GM23338 (cell line): ENCODE data around the gene CFAP157. TPM values are rescaled to one million over a fixed set of nuclear protein-coding genes. Genes with fewer than 3 reads are reported as not detected.
A peak's percentile ranks its signal among the peaks of the same experiment; 100 is the strongest.

ENCODE experiments used
- ATAC-seq: fragments of 200-7000 bp; cut with Tn5 transposase; 3 replicates; pipeline ENCODE4 v1.9.1; 2020
- DNase-seq: peaks from one replicate; pipeline ENCODE4 v3.0.0-alpha.2; 2015; ENCODE audit warnings: low spot score
- H2AFZ ChIP-seq: fragments of 200-600 bp; sonication (generic); 2 replicates; pipeline ENCODE4 v1.8.0; 2016; ENCODE audit warnings: antibody characterized with exemption, mild to moderate bottlenecking, moderate library complexity
- H3F3A ChIP-seq: fragments of 200-600 bp; sonication (generic); replicated peaks from 2 replicates; pipeline ENCODE4 v1.8.0; 2017; ENCODE audit warnings: antibody characterized with exemption, mixed run types, low read depth
- H3K27ac ChIP-seq: fragments of 200-600 bp; sonication (generic); 2 replicates; pipeline ENCODE4 v1.6.1; 2016; ENCODE audit warnings: low read depth
- H3K27me3 ChIP-seq: fragments of 200-600 bp; sonication (generic); 2 replicates; pipeline ENCODE4 v1.8.0; 2016; ENCODE audit warnings: mild to moderate bottlenecking, mixed run types, moderate library complexity; ENCODE audit not compliant: insufficient read depth
- H3K36me3 ChIP-seq: fragments of 200-600 bp; sonication (generic); 2 replicates; pipeline ENCODE4 v1.8.0; 2016; ENCODE audit warnings: mild to moderate bottlenecking; ENCODE audit not compliant: insufficient read depth
- H3K4me1 ChIP-seq: fragments of 200-600 bp; sonication (generic); 2 replicates; pipeline ENCODE4 v1.8.0; 2016; ENCODE audit warnings: mild to moderate bottlenecking, moderate library complexity; ENCODE audit not compliant: insufficient read depth
- H3K4me2 ChIP-seq: fragments of 200-600 bp; sonication (generic); 2 replicates; pipeline ENCODE4 v1.7.1; 2017; ENCODE audit warnings: mixed run types
- H3K4me3 ChIP-seq: fragments of 200-600 bp; sonication (generic); 2 replicates; pipeline ENCODE4 v1.6.1; 2016; ENCODE audit warnings: mixed run types
- H3K79me2 ChIP-seq: fragments of 200-600 bp; sonication (generic); replicated peaks from 2 replicates; pipeline ENCODE4 v1.8.0; 2017; ENCODE audit warnings: mild to moderate bottlenecking; ENCODE audit not compliant: insufficient read depth
- H3K9me2 ChIP-seq: fragments of 200-600 bp; sonication (generic); 2 replicates; pipeline ENCODE4 v1.8.0; 2017; ENCODE audit not compliant: insufficient read depth
- H4K20me1 ChIP-seq: fragments of 200-600 bp; sonication (generic); replicated peaks from 2 replicates; pipeline ENCODE4 v1.8.0; 2017; ENCODE audit warnings: mild to moderate bottlenecking; ENCODE audit not compliant: insufficient read depth
- H3K27ac Mint-ChIP-seq: 2 replicates; pipeline ENCODE4 v1.8.0; 2020; ENCODE audit warnings: inconsistent platforms, mild to moderate bottlenecking, moderate library complexity, mixed read lengths
- H3K27me3 Mint-ChIP-seq: 3 replicates; pipeline ENCODE4 v1.8.0; 2022; ENCODE audit warnings: low read depth, mild to moderate bottlenecking, moderate library complexity, mixed read lengths, inconsistent platforms; ENCODE audit not compliant: insufficient read depth, poor library complexity
- H3K36me3 Mint-ChIP-seq: 3 replicates; pipeline ENCODE4 v1.8.0; 2021; ENCODE audit warnings: low read depth, mild to moderate bottlenecking, inconsistent platforms, moderate library complexity, mixed read lengths
- H3K4me1 Mint-ChIP-seq: 3 replicates; pipeline ENCODE4 v1.8.0; 2020; ENCODE audit warnings: mild to moderate bottlenecking, inconsistent platforms, mixed read lengths
- H3K4me3 Mint-ChIP-seq: 3 replicates; pipeline ENCODE4 v1.8.0; 2021; ENCODE audit warnings: moderate library complexity, mild to moderate bottlenecking, inconsistent platforms, mixed read lengths
- H3K9me3 Mint-ChIP-seq: 3 replicates; pipeline ENCODE4 v1.8.0; 2020; ENCODE audit warnings: moderate library complexity, mild to moderate bottlenecking, inconsistent platforms, mixed read lengths
- CREB1 ChIP-seq: fragments of 250-450 bp; sonication (Bioruptor Pico); IDR thresholded peaks from 2 replicates; pipeline ENCODE4 v1.5.0; 2020; ENCODE audit warnings: low read depth, mild to moderate bottlenecking, moderate library complexity
- CTCF ChIP-seq, 2 experiments: fragments of 200-600 bp in 1 of 2; sonication (generic) in 1 of 2; conservative IDR thresholded peaks; 2 replicates each; pipeline versions ENCODE4 v1.5.1 to v1.6.1; 2016 to 2017; ENCODE audit warnings: antibody characterized with exemption in 2 of 2, low read depth in 2 of 2, mild to moderate bottlenecking in 2 of 2, moderate library complexity in 1 of 2
- EZH2 ChIP-seq: fragments of 200-600 bp; sonication (generic); IDR thresholded peaks from one replicate; pipeline ENCODE4 v1.8.0; 2017; ENCODE audit warnings: antibody characterized with exemption, mild to moderate bottlenecking, low read depth; ENCODE audit not compliant: unreplicated experiment
- EZH2phosphoT487 ChIP-seq: fragments of 200-600 bp; sonication (generic); IDR thresholded peaks from one replicate; pipeline ENCODE4 v1.8.1; 2018; ENCODE audit warnings: antibody characterized with exemption; ENCODE audit not compliant: unreplicated experiment
- JUNB ChIP-seq: IDR thresholded peaks from one replicate; pipeline ENCODE4 v1.6.1; 2016; ENCODE audit warnings: antibody characterized with exemption; ENCODE audit not compliant: unreplicated experiment
- NANOG ChIP-seq: IDR thresholded peaks from 2 replicates; pipeline ENCODE4 v1.6.1; 2016; ENCODE audit warnings: antibody characterized with exemption, borderline replicate concordance
- POLR2AphosphoS5 ChIP-seq: IDR thresholded peaks from 2 replicates; pipeline ENCODE4 v1.6.1; 2016; ENCODE audit warnings: antibody characterized with exemption, low read depth
- REST ChIP-seq: IDR thresholded peaks from one replicate; pipeline ENCODE4 v1.6.1; 2018; ENCODE audit warnings: antibody characterized with exemption; ENCODE audit not compliant: unreplicated experiment
- STAT1 ChIP-seq: IDR thresholded peaks from one replicate; pipeline ENCODE4 v1.6.1; 2016; ENCODE audit warnings: antibody characterized with exemption; ENCODE audit not compliant: unreplicated experiment
- ZNF114 ChIP-seq: fragments of 250-450 bp; sonication (Bioruptor Pico); IDR thresholded peaks from 2 replicates; pipeline ENCODE4 v1.5.0; 2020; ENCODE audit warnings: mild to moderate bottlenecking, moderate library complexity
- ZNF331 ChIP-seq: fragments of 250-450 bp; sonication (Bioruptor Pico); IDR thresholded peaks from 2 replicates; pipeline ENCODE4 v1.5.0; 2020; ENCODE audit warnings: low read depth, mild to moderate bottlenecking, moderate library complexity
- polyA plus RNA-seq: library from polyadenylated mRNA; unstranded; fragments of >200 nt; fragmentation: Nextera tagmentation; extraction: Ambion mirVana; gene quantifications from 2 replicates; pipeline ENCODE4 v1.2.1, GENCODE V29; 2016
- total RNA-seq: library from RNA; depleted of rRNA; stranded (reverse); fragments of >200 nt; shearing (Covaris generic); gene quantifications from 2 replicates; pipeline ENCODE4 v1.2.3, GENCODE V29; 2014
- TF ChIP-seq, protein P1 (sequence below): IDR thresholded peaks from 2 replicates; pipeline ENCODE4 v1.6.1; 2016; ENCODE audit warnings: antibody characterized with exemption
- TF ChIP-seq, protein P2 (sequence below): fragments of 250-450 bp; sonication (Bioruptor Pico); IDR thresholded peaks from 2 replicates; pipeline ENCODE4 v1.5.0; 2020; ENCODE audit warnings: mild to moderate bottlenecking, moderate library complexity

CFAP157 gene
- total and polyA plus RNA-seq, 2 experiments from 2014 or later = 0.17 to 0.55 TPM

GRCh38 chr9:127662617-127663016 lies 44.2 kb upstream of the CFAP157 start:
- peaks cover 39% of the 10 kb centered on the region for H3K36me3 Mint-ChIP-seq

More at GRCh38 chr9:127662617-127663016, 44.2 kb upstream of the CFAP157 start:
- ATAC-seq (no peak), DNase-seq (no peak)
- Mint-ChIP-seq H3K4me1 (no peaks in the 10 kb centered on the region; the same call in 1 of the 3 replicates), H3K27me3 (no peaks in the 10 kb centered on the region), H3K4me3 (no peak overlapping the region), H3K27ac (peak overlapping the region; percentile 9; the same call in 1 of the 2 replicates), H3K9me3 (no peaks in the 10 kb centered on the region)
- no peak overlapping the region for H3K4me2 ChIP-seq
- H4K20me1 ChIP-seq = no peaks in the 10 kb centered on the region; the same call in 1 of the 2 replicates
- TF ChIP-seq, protein P1, sequence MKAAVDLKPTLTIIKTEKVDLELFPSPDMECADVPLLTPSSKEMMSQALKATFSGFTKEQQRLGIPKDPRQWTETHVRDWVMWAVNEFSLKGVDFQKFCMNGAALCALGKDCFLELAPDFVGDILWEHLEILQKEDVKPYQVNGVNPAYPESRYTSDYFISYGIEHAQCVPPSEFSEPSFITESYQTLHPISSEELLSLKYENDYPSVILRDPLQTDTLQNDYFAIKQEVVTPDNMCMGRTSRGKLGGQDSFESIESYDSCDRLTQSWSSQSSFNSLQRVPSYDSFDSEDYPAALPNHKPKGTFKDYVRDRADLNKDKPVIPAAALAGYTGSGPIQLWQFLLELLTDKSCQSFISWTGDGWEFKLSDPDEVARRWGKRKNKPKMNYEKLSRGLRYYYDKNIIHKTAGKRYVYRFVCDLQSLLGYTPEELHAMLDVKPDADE = no peak
- TF ChIP-seq STAT1 (no peak), NANOG (no peak), EZH2phosphoT487 (no peak), JUNB (no peak), REST (no peak), CTCF (conservative IDR thresholded peaks at IDR 0.05; ENCODE audit: low read depth in 2 of 2) (no peak), ZNF331 (CRISPR knock-in tag) (no peak), POLR2AphosphoS5 (no peak), EZH2 (no peak), CREB1 (no peak), ZNF114 (CRISPR knock-in tag) (no peak)
- TF ChIP-seq, protein P2, sequence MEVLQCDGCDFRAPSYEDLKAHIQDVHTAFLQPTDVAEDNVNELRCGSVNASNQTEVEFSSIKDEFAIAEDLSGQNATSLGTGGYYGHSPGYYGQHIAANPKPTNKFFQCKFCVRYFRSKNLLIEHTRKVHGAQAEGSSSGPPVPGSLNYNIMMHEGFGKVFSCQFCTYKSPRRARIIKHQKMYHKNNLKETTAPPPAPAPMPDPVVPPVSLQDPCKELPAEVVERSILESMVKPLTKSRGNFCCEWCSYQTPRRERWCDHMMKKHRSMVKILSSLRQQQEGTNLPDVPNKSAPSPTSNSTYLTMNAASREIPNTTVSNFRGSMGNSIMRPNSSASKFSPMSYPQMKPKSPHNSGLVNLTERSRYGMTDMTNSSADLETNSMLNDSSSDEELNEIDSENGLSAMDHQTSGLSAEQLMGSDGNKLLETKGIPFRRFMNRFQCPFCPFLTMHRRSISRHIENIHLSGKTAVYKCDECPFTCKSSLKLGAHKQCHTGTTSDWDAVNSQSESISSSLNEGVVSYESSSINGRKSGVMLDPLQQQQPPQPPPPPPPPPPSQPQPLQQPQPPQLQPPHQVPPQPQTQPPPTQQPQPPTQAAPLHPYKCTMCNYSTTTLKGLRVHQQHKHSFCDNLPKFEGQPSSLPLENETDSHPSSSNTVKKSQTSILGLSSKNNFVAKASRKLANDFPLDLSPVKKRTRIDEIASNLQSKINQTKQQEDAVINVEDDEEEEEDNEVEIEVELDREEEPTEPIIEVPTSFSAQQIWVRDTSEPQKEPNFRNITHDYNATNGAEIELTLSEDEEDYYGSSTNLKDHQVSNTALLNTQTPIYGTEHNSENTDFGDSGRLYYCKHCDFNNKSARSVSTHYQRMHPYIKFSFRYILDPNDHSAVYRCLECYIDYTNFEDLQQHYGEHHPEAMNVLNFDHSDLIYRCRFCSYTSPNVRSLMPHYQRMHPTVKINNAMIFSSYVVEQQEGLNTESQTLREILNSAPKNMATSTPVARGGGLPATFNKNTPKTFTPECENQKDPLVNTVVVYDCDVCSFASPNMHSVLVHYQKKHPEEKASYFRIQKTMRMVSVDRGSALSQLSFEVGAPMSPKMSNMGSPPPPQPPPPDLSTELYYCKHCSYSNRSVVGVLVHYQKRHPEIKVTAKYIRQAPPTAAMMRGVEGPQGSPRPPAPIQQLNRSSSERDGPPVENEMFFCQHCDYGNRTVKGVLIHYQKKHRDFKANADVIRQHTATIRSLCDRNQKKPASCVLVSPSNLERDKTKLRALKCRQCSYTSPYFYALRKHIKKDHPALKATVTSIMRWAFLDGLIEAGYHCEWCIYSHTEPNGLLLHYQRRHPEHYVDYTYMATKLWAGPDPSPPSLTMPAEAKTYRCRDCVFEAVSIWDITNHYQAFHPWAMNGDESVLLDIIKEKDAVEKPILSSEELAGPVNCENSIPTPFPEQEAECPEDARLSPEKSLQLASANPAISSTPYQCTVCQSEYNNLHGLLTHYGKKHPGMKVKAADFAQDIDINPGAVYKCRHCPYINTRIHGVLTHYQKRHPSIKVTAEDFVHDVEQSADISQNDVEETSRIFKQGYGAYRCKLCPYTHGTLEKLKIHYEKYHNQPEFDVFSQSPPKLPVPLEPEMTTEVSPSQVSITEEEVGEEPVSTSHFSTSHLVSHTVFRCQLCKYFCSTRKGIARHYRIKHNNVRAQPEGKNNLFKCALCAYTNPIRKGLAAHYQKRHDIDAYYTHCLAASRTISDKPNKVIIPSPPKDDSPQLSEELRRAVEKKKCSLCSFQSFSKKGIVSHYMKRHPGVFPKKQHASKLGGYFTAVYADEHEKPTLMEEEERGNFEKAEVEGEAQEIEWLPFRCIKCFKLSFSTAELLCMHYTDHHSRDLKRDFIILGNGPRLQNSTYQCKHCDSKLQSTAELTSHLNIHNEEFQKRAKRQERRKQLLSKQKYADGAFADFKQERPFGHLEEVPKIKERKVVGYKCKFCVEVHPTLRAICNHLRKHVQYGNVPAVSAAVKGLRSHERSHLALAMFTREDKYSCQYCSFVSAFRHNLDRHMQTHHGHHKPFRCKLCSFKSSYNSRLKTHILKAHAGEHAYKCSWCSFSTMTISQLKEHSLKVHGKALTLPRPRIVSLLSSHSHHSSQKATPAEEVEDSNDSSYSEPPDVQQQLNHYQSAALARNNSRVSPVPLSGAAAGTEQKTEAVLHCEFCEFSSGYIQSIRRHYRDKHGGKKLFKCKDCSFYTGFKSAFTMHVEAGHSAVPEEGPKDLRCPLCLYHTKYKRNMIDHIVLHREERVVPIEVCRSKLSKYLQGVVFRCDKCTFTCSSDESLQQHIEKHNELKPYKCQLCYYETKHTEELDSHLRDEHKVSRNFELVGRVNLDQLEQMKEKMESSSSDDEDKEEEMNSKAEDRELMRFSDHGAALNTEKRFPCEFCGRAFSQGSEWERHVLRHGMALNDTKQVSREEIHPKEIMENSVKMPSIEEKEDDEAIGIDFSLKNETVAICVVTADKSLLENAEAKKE = no peak
- no peak overlapping the region for H2AFZ ChIP-seq
- peaks cover 32% of the 10 kb centered on the region for H3K36me3 ChIP-seq
- H3F3A ChIP-seq = 0 out of 2 replicates have a peak, but pooled peaks cover 5% of the 10 kb centered on the region
- no peak overlapping the region for H3K4me3 ChIP-seq
- H3K9me2 ChIP-seq = no peaks in the 10 kb centered on the region
- H3K4me1 ChIP-seq = no peaks in the 10 kb centered on the region
- H3K27me3 ChIP-seq = no peaks in the 10 kb centered on the region
- H3K79me2 ChIP-seq = no peaks in the 10 kb centered on the region
- no peak overlapping the region for H3K27ac ChIP-seq
